ENCODE data around the gene TRPM4.

The TRPM4 gene

GRCh38 chr19:49231389-49231788, 73.8 kb downstream of the TRPM4 start:
- DNase-seq (ENCODE audit: low read depth in 2 of 2), result no peak

- DNase-seq (ENCODE audit: low read depth in 2 of 2), result no peak
Observed at GRCh38 chr19:49231804-49232203, 74.2 kb downstream of the TRPM4 start.

- DNase-seq (ENCODE audit: low read depth in 2 of 2), result no peak
Observed at GRCh38 chr19:49233163-49233562, 75.6 kb downstream of the TRPM4 start.

GRCh38 chr19:49241769-49242168, 84.2 kb downstream of the TRPM4 start:
- DNase-seq (ENCODE audit: low read depth in 2 of 2), result no peak

GRCh38 chr19:49243129-49243528, 85.5 kb downstream of the TRPM4 start:
- DNase-seq (ENCODE audit: low read depth in 2 of 2), result no peak

- DNase-seq (ENCODE audit: low read depth in 2 of 2), result no peak
Observed at GRCh38 chr19:49243726-49244125, 86.1 kb downstream of the TRPM4 start.

- no peak for DNase-seq (ENCODE audit: low read depth in 2 of 2)
Observed at GRCh38 chr19:49244256-49244655, 86.7 kb downstream of the TRPM4 start.

- no peak for DNase-seq (ENCODE audit: low read depth in 2 of 2)
Observed at GRCh38 chr19:49247676-49248075, 90.1 kb downstream of the TRPM4 start.

GRCh38 chr19:49249933-49250332, 92.3 kb downstream of the TRPM4 start:
- no peak for DNase-seq (ENCODE audit: low read depth in 2 of 2)

GRCh38 chr19:49255674-49256073, 98.1 kb downstream of the TRPM4 start:
- DNase-seq (ENCODE audit: low read depth in 2 of 2), result no peak

GRCh38 chr19:49256691-49257090, 99.1 kb downstream of the TRPM4 start:
- no peak for DNase-seq (ENCODE audit: low read depth in 2 of 2)

All from activated CD4-positive, alpha-beta T cell treated with anti-CD3 and anti-CD28 coated beads for 24 hours (primary cell).